K562 (cell line): ENCODE measurements around the gene TSPAN18. TPM values are rescaled to one million over a fixed set of nuclear protein-coding genes. Genes with fewer than 3 reads are reported as not detected.

Experiments used
- ATAC-seq: fragments of 200-7000 bp; cut with Tn5 transposase; 3 replicates; pipeline ENCODE4 v1.9.1; 2020; ENCODE audit warnings: moderate library complexity
- BruUV-seq: library from RNA; stranded (reverse); fragments of 400-500 nt; replicated peaks from 2 replicates; lab custom pipeline; 2021; lab: Mats Ljungman, UMichigan
- CTCF ChIA-PET: fragments of 300-600 bp; formaldehyde crosslinking; extraction: SDS; loops from one replicate; lab custom pipeline; 2021; ENCODE audit warnings: low intra/inter-chr PET ratio; lab: Yijun Ruan, JAX
- POLR2A ChIA-PET: fragments of 300-600, 350-650 bp; sonication (Branson Sonifier 250); formaldehyde crosslinking; extraction: SDS; loops from one replicate; lab custom pipeline; 2021; ENCODE audit warnings: antibody characterized with exemption, inconsistent platforms; lab: Yijun Ruan, JAX
- DNase-seq, 4 experiments: peaks; one replicate each; pipeline versions ENCODE4 v3.0.0 to v3.0.0-alpha.2; 2011 to 2018; ENCODE audit warnings: low spot score in 3 of 4, mixed read lengths in 3 of 4; ENCODE audit errors: extremely low read depth in 1 of 4
- FAIRE-seq: peaks from 2 replicates; lab custom pipeline; 2011; peaks lifted over from hg19 to GRCh38; lab: Jason Lieb, UNC
- H2AFZ ChIP-seq: 2 replicates; pipeline ENCODE4 v1.6.0; 2011; ENCODE audit warnings: low read depth, low read length, control low read depth, inconsistent platforms
- H3K27ac ChIP-seq: fragments of 200-600 bp; 3 replicates; pipeline ENCODE4 v1.8.0; 2011; ENCODE audit warnings: low read depth, mild to moderate bottlenecking, control low read depth, inconsistent platforms, low read length, moderate library complexity, mixed read lengths; ENCODE audit errors: extremely low read depth
- H3K27me3 ChIP-seq, 2 experiments: fragments of 300-600 bp in 1 of 2; 2 replicates in 1 of 2; 3 replicates in 1 of 2; pipeline versions ENCODE4 v1.6.0 to v1.8.0; 2011; ENCODE audit warnings: inconsistent platforms in 2 of 2, low read length in 2 of 2, mild to moderate bottlenecking in 1 of 2, mixed read lengths in 1 of 2, moderate library complexity in 1 of 2; ENCODE audit not compliant: control insufficient read depth in 2 of 2, insufficient read depth in 2 of 2
- H3K36me3 ChIP-seq: fragments of 300-600 bp; 3 replicates; pipeline ENCODE4 v1.8.0; 2011; ENCODE audit warnings: mild to moderate bottlenecking, low read length, inconsistent platforms; ENCODE audit not compliant: control insufficient read depth, insufficient read depth
- H3K4me1 ChIP-seq, 2 experiments: fragments of 200-600 bp in 1 of 2; replicated peaks in 1 of 2; 2 replicates in 1 of 2; 3 replicates in 1 of 2; pipeline versions ENCODE4 v1.5.1 to v1.8.0; 2011; ENCODE audit warnings: inconsistent platforms in 2 of 2, low read length in 2 of 2, mild to moderate bottlenecking in 1 of 2, mixed read lengths in 1 of 2, moderate library complexity in 1 of 2; ENCODE audit not compliant: control insufficient read depth in 2 of 2, insufficient read depth in 2 of 2
- H3K4me2 ChIP-seq: 2 replicates; pipeline ENCODE4 v1.6.1; 2011; ENCODE audit warnings: low read length, control low read depth, inconsistent platforms, mixed read lengths; ENCODE audit not compliant: insufficient read depth
- H3K4me3 ChIP-seq: fragments of 200-600 bp; sonication (generic), shearing (Covaris generic); 2 replicates; pipeline ENCODE4 v1.5.1; 2016; ENCODE audit warnings: control low read depth, inconsistent platforms
- H3K79me2 ChIP-seq: fragments of 200-600 bp; 3 replicates; pipeline ENCODE4 v1.8.0; 2011; ENCODE audit warnings: low read length, inconsistent platforms; ENCODE audit not compliant: control insufficient read depth, insufficient read depth
- H3K9ac ChIP-seq, 2 experiments: 2 replicates each; pipeline versions ENCODE4 v1.6.0 to v1.6.1; 2011; ENCODE audit warnings: low read depth in 2 of 2, low read length in 2 of 2, control low read depth in 1 of 2, inconsistent platforms in 1 of 2, mild to moderate bottlenecking in 1 of 2, mixed read lengths in 1 of 2; ENCODE audit not compliant: insufficient read depth in 1 of 2
- H3K9me1 ChIP-seq: one replicate; pipeline ENCODE4 v1.6.0; 2011; ENCODE audit warnings: inconsistent platforms, mild to moderate bottlenecking, low read length, moderate library complexity; ENCODE audit not compliant: control insufficient read depth, insufficient read depth
- H3K9me3 ChIP-seq: replicated peaks from 2 replicates; pipeline ENCODE4 v1.5.1; 2011; ENCODE audit warnings: low read depth, low read length, inconsistent platforms; ENCODE audit not compliant: control insufficient read depth, insufficient read depth
- H4K20me1 ChIP-seq: replicated peaks from 2 replicates; pipeline ENCODE4 v1.6.1; 2011; ENCODE audit warnings: low read length, inconsistent platforms, mixed read lengths; ENCODE audit not compliant: control insufficient read depth, insufficient read depth
- BRD4 ChIP-seq: fragments of 200-600 bp; sonication (generic); IDR thresholded peaks from 2 replicates; pipeline ENCODE4 v1.6.1; 2017; ENCODE audit warnings: inconsistent platforms
- ELF4 ChIP-seq: fragments of 450-650 bp; formaldehyde crosslinking; IDR thresholded peaks from 2 replicates; pipeline ENCODE4 v1.4.0; 2022; ENCODE audit warnings: missing genetic modification characterization
- ETS2 ChIP-seq: IDR thresholded peaks from 2 replicates; pipeline ENCODE4 v1.6.1; 2016; ENCODE audit warnings: borderline replicate concordance, missing genetic modification characterization, mild to moderate bottlenecking, moderate library complexity, missing compliant biosample characterization; ENCODE audit not compliant: poor library complexity, severe bottlenecking
- GTF2A2 ChIP-seq: IDR thresholded peaks from 2 replicates; pipeline ENCODE4 v1.6.1; 2016; ENCODE audit warnings: mild to moderate bottlenecking, missing genetic modification characterization, missing compliant biosample characterization
- HMG20A ChIP-seq: fragments of 450-650 bp; formaldehyde crosslinking; conservative IDR thresholded peaks from 2 replicates; pipeline ENCODE4 v1.4.0; 2020; ENCODE audit warnings: mild to moderate bottlenecking, mixed read lengths
- SMARCC2 ChIP-seq: fragments of 450-650 bp; IDR thresholded peaks from 2 replicates; pipeline ENCODE4 v1.6.1; 2017; ENCODE audit warnings: antibody characterized with exemption, moderate library complexity, mild to moderate bottlenecking, low read depth
- SNIP1 ChIP-seq: fragments of 450-650 bp; IDR thresholded peaks from 2 replicates; pipeline ENCODE4 v1.7.1; 2017; ENCODE audit warnings: low read depth, mild to moderate bottlenecking
- TBL1XR1 ChIP-seq, 2 experiments: IDR thresholded peaks; 2 replicates each; pipeline ENCODE4 v1.6.1; 2012; ENCODE audit warnings: improper control_type of control experiment in 2 of 2, low read length in 2 of 2, mild to moderate bottlenecking in 1 of 2
- TCF7L2 ChIP-seq: fragments of 150-350 bp; IDR thresholded peaks from 2 replicates; pipeline ENCODE4 v1.6.1; 2016; ENCODE audit warnings: low read depth, mild to moderate bottlenecking, low read length, moderate library complexity
- ZFX ChIP-seq: sonication (generic); formaldehyde crosslinking; IDR thresholded peaks from 2 replicates; pipeline ENCODE4 v1.8.0; 2022; ENCODE audit warnings: mild to moderate bottlenecking, missing genetic modification reagents, moderate library complexity
- ZNF146 ChIP-seq: IDR thresholded peaks from one replicate; pipeline ENCODE4 v1.6.1; 2018; ENCODE audit warnings: missing compliant biosample characterization; ENCODE audit not compliant: unreplicated experiment
- WGBS: fragments of 100-300 bp; shearing (Covaris generic); methylation state at CpG from one replicate; pipeline ENCODE4 v1.1.6; 2016; ENCODE audit warnings: low coverage, mixed read lengths; ENCODE audit not compliant: insufficient coverage; ENCODE audit errors: missing lambda C conversion rate; 5-methylcytosine and 5-hydroxymethylcytosine counted together
- in situ Hi-C: fragments of 300-500 bp; cut with MboI; formaldehyde crosslinking; loops from 4 replicates; pipeline ENCODE4 v1.15.0; 2018; ENCODE audit warnings: inconsistent platforms, mixed read lengths
- intact Hi-C: fragments of 100-400 bp; cut with micrococcal nuclease; formaldehyde crosslinking; loops from 2 replicates; pipeline ENCODE4 v1.14.2; 2022
- polyA plus RNA-seq, 8 experiments: library from polyadenylated mRNA; depleted of rRNA in 4 of 8; stranded (reverse) in 5 of 8; unstranded in 3 of 8; fragments of >200 nt; fragmentation: Nextera tagmentation in 2 of 8; fragmentation: Illumina TruSeq in 1 of 8; extraction: Ambion mirVana in 2 of 8; extraction: Trizol in 1 of 8; gene quantifications; 2 replicates each; pipeline versions ENCODE4 v1.2.1 to v1.2.3, GENCODE V29; 2011 to 2014; ENCODE audit warnings: inconsistent platforms in 1 of 8, missing spikeins in 1 of 8
- total RNA-seq, 7 experiments: library from RNA; depleted of rRNA in 6 of 7; stranded (reverse); fragments of >200 nt in 6 of 7; fragmentation: Illumina TruSeq in 2 of 7; extraction: Trizol in 2 of 7; gene quantifications; 2 replicates each; pipeline versions ENCODE4 v1.2.1 to v1.2.3, GENCODE V29; 2011 to 2021; ENCODE audit warnings: low replicate concordance in 1 of 7
- TF ChIP-seq, protein P1 (sequence below): fragments of 450-650 bp; IDR thresholded peaks from 2 replicates; pipeline ENCODE4 v1.7.1; 2018; ENCODE audit warnings: mild to moderate bottlenecking, low read depth; ENCODE audit not compliant: partially characterized antibody
- TF ChIP-seq, protein P2 (sequence below): fragments of 250-450 bp; sonication (Bioruptor Pico); IDR thresholded peaks from 2 replicates; pipeline ENCODE4 v1.4.0; 2020; ENCODE audit warnings: mild to moderate bottlenecking, moderate library complexity
- TF ChIP-seq, protein P3 (sequence below): IDR thresholded peaks from 2 replicates; pipeline ENCODE4 v1.6.1; 2016; ENCODE audit warnings: missing genetic modification characterization, missing compliant biosample characterization
- TF ChIP-seq, protein P4 (sequence below): fragments of 250-450 bp; sonication (Bioruptor Pico); IDR thresholded peaks from 2 replicates; pipeline ENCODE4 v1.5.0; 2021

TSPAN18 gene
- total and polyA plus RNA-seq, 9 of the 15 experiments (the other 6 are each of a cell fraction or from before 2014, with no cell fraction given): 0.17 to 0.35 (median 0.22) TPM; not detected in 4

DNA sequence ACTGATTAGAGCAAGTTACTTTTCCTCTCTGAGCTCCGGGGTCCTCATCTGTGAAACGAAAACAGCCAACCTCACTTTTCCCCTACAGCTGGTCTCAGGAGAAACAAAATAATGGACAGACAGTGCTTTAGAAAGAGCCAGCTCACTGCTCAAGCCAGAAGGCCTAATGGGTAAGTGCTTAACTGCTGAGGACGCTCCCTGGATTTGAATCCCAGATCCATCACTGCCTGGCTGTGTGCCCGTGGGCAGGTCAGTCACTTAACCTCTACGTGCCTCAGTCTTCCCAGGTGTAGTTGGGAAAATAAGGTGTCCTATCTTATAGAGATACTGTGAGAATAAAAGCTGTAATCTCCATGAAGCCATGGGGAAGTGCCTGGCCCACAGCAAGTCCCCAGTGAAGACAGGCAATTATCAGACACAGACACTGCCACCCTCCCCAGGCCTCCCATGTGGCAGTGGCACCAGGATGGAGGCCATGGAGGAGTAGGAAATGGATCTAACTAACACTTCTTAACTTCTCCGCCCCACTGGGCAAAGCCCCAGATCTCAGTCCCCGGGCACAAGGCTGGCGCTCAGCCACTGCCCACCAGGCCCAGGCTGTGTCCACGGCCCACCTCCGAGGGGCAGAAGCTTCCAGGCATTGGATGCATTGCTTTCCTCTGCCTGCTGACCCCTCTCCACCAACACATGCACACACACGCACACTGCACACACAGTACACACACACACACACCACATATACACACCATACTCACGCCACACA is 214.7 kb downstream of the TSPAN18 start:
- no peak for ATAC-seq
- CTCF ChIA-PET: no interaction called here
- 23% methylated on average over 9 of the region's 12 CpGs for WGBS
- Histone ChIP-seq H3K36me3 (no peaks in the 10 kb centered on the region), H3K27me3 (peaks cover 0 to 25% of the 10 kb centered on the region in 2 experiments; a peak in 2 of 5 replicates), H3K4me1 (peaks cover 0 to 10% of the 10 kb centered on the region in 2 experiments; a peak in 2 of 5 replicates), H3K9me1 (no peaks in the 10 kb centered on the region), H3K79me2 (no peaks in the 10 kb centered on the region), H2AFZ (no peak overlapping the region), H3K9ac (no peak overlapping the region), H3K4me3 (no peak overlapping the region), H4K20me1 (peaks cover 23% of the 10 kb centered on the region; the same call in 1 of the 2 replicates), H3K27ac (no peak overlapping the region), H3K4me2 (no peak overlapping the region), H3K9me3 (no peaks in the 10 kb centered on the region)
- in situ Hi-C loops (no loop called here), intact Hi-C loops (no loop called here)
- POLR2A ChIA-PET: interaction anchor here (0.5 to 1.3 kb wide), 4 partner anchors 13 to 292 kb away, joined by 3 to 4 read pairs (median 3); no protein-coding TSS in a partner anchor
- no peak for DNase-seq
- FAIRE-seq: no peak
- BruUV-seq: no TSS peak
- TF ChIP-seq HMG20A (CRISPR knock-in tag): no peak
- TF ChIP-seq TCF7L2: no peak
- no peak for TF ChIP-seq BRD4
- TF ChIP-seq, protein P1, sequence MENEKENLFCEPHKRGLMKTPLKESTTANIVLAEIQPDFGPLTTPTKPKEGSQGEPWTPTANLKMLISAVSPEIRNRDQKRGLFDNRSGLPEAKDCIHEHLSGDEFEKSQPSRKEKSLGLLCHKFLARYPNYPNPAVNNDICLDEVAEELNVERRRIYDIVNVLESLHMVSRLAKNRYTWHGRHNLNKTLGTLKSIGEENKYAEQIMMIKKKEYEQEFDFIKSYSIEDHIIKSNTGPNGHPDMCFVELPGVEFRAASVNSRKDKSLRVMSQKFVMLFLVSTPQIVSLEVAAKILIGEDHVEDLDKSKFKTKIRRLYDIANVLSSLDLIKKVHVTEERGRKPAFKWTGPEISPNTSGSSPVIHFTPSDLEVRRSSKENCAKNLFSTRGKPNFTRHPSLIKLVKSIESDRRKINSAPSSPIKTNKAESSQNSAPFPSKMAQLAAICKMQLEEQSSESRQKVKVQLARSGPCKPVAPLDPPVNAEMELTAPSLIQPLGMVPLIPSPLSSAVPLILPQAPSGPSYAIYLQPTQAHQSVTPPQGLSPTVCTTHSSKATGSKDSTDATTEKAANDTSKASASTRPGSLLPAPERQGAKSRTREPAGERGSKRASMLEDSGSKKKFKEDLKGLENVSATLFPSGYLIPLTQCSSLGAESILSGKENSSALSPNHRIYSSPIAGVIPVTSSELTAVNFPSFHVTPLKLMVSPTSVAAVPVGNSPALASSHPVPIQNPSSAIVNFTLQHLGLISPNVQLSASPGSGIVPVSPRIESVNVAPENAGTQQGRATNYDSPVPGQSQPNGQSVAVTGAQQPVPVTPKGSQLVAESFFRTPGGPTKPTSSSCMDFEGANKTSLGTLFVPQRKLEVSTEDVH: no peak
- TF ChIP-seq SMARCC2: no peak
- TF ChIP-seq ELF4 (CRISPR knock-in tag): no peak
- TF ChIP-seq TBL1XR1 (IDR thresholded peaks at IDR 0.05; ENCODE audit: low read length in 2 of 2): no peak
- no peak for TF ChIP-seq ZFX (CRISPR knock-in tag)
- TF ChIP-seq, protein P2, sequence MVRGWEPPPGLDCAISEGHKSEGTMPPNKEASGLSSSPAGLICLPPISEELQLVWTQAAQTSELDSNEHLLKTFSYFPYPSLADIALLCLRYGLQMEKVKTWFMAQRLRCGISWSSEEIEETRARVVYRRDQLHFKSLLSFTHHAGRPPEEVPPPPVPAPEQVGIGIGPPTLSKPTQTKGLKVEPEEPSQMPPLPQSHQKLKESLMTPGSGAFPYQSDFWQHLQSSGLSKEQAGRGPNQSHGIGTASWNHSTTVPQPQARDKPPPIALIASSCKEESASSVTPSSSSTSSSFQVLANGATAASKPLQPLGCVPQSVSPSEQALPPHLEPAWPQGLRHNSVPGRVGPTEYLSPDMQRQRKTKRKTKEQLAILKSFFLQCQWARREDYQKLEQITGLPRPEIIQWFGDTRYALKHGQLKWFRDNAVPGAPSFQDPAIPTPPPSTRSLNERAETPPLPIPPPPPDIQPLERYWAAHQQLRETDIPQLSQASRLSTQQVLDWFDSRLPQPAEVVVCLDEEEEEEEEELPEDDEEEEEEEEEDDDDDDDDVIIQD (CRISPR knock-in tag): no peak
- TF ChIP-seq ETS2 (tag): no peak
- TF ChIP-seq, protein P3, sequence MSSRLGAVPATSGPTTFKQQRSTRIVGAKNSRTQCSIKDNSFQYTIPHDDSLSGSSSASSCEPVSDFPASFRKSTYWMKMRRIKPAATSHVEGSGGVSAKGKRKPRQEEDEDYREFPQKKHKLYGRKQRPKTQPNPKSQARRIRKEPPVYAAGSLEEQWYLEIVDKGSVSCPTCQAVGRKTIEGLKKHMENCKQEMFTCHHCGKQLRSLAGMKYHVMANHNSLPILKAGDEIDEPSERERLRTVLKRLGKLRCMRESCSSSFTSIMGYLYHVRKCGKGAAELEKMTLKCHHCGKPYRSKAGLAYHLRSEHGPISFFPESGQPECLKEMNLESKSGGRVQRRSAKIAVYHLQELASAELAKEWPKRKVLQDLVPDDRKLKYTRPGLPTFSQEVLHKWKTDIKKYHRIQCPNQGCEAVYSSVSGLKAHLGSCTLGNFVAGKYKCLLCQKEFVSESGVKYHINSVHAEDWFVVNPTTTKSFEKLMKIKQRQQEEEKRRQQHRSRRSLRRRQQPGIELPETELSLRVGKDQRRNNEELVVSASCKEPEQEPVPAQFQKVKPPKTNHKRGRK (tag): no peak
- TF ChIP-seq, protein P4, sequence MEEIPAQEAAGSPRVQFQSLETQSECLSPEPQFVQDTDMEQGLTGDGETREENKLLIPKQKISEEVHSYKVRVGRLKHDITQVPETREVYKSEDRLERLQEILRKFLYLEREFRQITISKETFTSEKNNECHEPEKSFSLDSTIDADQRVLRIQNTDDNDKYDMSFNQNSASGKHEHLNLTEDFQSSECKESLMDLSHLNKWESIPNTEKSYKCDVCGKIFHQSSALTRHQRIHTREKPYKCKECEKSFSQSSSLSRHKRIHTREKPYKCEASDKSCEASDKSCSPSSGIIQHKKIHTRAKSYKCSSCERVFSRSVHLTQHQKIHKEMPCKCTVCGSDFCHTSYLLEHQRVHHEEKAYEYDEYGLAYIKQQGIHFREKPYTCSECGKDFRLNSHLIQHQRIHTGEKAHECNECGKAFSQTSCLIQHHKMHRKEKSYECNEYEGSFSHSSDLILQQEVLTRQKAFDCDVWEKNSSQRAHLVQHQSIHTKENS (CRISPR knock-in tag): no peak
- TF ChIP-seq ZNF146 (CRISPR knock-in tag): no peak
- TF ChIP-seq SNIP1: no peak
- no peak for TF ChIP-seq GTF2A2
